H9 (cell line): ENCODE data around the gene SLMAP. TPM values are rescaled to one million over a fixed set of nuclear protein-coding genes. Genes with fewer than 3 reads are reported as not detected.

Experiments
- DNase-seq: peaks from one replicate; pipeline ENCODE4 v3.0.0-alpha.2; 2017
- H2AFZ ChIP-seq: one replicate; pipeline ENCODE4 v1.6.1; 2013; ENCODE audit warnings: mild to moderate bottlenecking, low read length, control low read depth, moderate library complexity
- H2AK5ac ChIP-seq: 2 replicates; pipeline ENCODE4 v1.6.1; 2013; ENCODE audit warnings: low read length, control low read depth, mixed read lengths; ENCODE audit not compliant: insufficient read length
- H2BK120ac ChIP-seq: one replicate; pipeline ENCODE4 v1.6.1; 2013; ENCODE audit warnings: low read depth, mild to moderate bottlenecking, low read length, control low read depth, inconsistent platforms; ENCODE audit not compliant: poor library complexity, severe bottlenecking
- H2BK12ac ChIP-seq: 2 replicates; pipeline ENCODE4 v1.6.1; 2013; ENCODE audit warnings: low read length, control low read depth, mixed read lengths, low read depth; ENCODE audit not compliant: insufficient read length
- H2BK15ac ChIP-seq: 2 replicates; pipeline ENCODE4 v1.6.1; 2013; ENCODE audit warnings: low read depth, low read length, control low read depth
- H2BK20ac ChIP-seq: one replicate; pipeline ENCODE4 v1.6.1; 2013; ENCODE audit warnings: low read depth, mild to moderate bottlenecking, low read length, control low read depth, inconsistent platforms; ENCODE audit not compliant: poor library complexity, severe bottlenecking
- H2BK5ac ChIP-seq: 2 replicates; pipeline ENCODE4 v1.6.1; 2013; ENCODE audit warnings: low read length, control low read depth, mixed read lengths; ENCODE audit not compliant: insufficient read length
- H3K14ac ChIP-seq: 2 replicates; pipeline ENCODE4 v1.6.1; 2013; ENCODE audit warnings: low read length, control low read depth; ENCODE audit not compliant: insufficient read depth
- H3K18ac ChIP-seq: 2 replicates; pipeline ENCODE4 v1.6.1; 2013; ENCODE audit warnings: low read depth, mild to moderate bottlenecking, mixed read lengths, low read length, control low read depth; ENCODE audit not compliant: insufficient read length
- H3K23ac ChIP-seq: 2 replicates; pipeline ENCODE4 v1.6.1; 2013; ENCODE audit warnings: low read length, control low read depth, mixed read lengths, low read depth; ENCODE audit not compliant: insufficient read length
- H3K23me2 ChIP-seq: 2 replicates; pipeline ENCODE4 v1.6.1; 2013; ENCODE audit warnings: low read depth, mild to moderate bottlenecking, mixed read lengths, low read length, control low read depth; ENCODE audit not compliant: insufficient read length, poor library complexity, severe bottlenecking
- H3K27ac ChIP-seq: 2 replicates; pipeline ENCODE4 v1.5.1; 2013; ENCODE audit warnings: low read length, control low read depth, mixed read lengths, low read depth; ENCODE audit not compliant: insufficient read length
- H3K27me3 ChIP-seq: 2 replicates; pipeline ENCODE4 v1.6.1; 2013; ENCODE audit warnings: low read length, control low read depth, inconsistent platforms; ENCODE audit not compliant: insufficient read depth
- H3K4ac ChIP-seq: 2 replicates; pipeline ENCODE4 v1.6.1; 2013; ENCODE audit warnings: low read depth, mild to moderate bottlenecking, control low read depth, inconsistent platforms, low read length, moderate library complexity
- H3K4me1 ChIP-seq: 2 replicates; pipeline ENCODE4 v1.6.1; 2013; ENCODE audit warnings: low read length, control low read depth, inconsistent platforms; ENCODE audit not compliant: insufficient read depth
- H3K4me2 ChIP-seq: 2 replicates; pipeline ENCODE4 v1.6.1; 2013; ENCODE audit warnings: low read length, control low read depth, mixed read lengths; ENCODE audit not compliant: insufficient read length, insufficient read depth
- H3K56ac ChIP-seq: 2 replicates; pipeline ENCODE4 v1.6.1; 2013; ENCODE audit warnings: low read depth, mild to moderate bottlenecking, mixed read lengths, low read length, control low read depth; ENCODE audit not compliant: insufficient read length
- H3K79me1 ChIP-seq: 2 replicates; pipeline ENCODE4 v1.6.1; 2013; ENCODE audit warnings: low read depth, mild to moderate bottlenecking, moderate library complexity, low read length, control low read depth, inconsistent platforms; ENCODE audit not compliant: insufficient read depth, poor library complexity, severe bottlenecking
- H3K79me2 ChIP-seq: 2 replicates; pipeline ENCODE4 v1.6.1; 2013; ENCODE audit warnings: low read length, control low read depth, inconsistent platforms; ENCODE audit not compliant: insufficient read depth
- H3K9ac ChIP-seq: 2 replicates; pipeline ENCODE4 v1.6.1; 2013; ENCODE audit warnings: low read length, control low read depth, mixed read lengths; ENCODE audit not compliant: insufficient read length; ENCODE audit errors: extremely low read depth
- H3K9me3 ChIP-seq: one replicate; pipeline ENCODE4 v1.6.1; 2013; ENCODE audit warnings: low read depth, low read length, inconsistent platforms; ENCODE audit not compliant: control insufficient read depth
- H3T11ph ChIP-seq: one replicate; pipeline ENCODE4 v1.6.1; 2013; ENCODE audit warnings: mild to moderate bottlenecking, low read length, control low read depth, inconsistent platforms
- H4K20me1 ChIP-seq: one replicate; pipeline ENCODE4 v1.6.1; 2013; ENCODE audit not compliant: control insufficient read depth, insufficient read length, insufficient read depth
- H4K5ac ChIP-seq: 2 replicates; pipeline ENCODE4 v1.6.1; 2013; ENCODE audit warnings: low read depth, mild to moderate bottlenecking, mixed read lengths, low read length, control low read depth; ENCODE audit not compliant: insufficient read length
- H4K8ac ChIP-seq: replicated peaks from 2 replicates; pipeline ENCODE4 v1.6.1; 2013; ENCODE audit warnings: low read length, control low read depth, mixed read lengths, low read depth; ENCODE audit not compliant: insufficient read length
- H4K91ac ChIP-seq: 2 replicates; pipeline ENCODE4 v1.6.1; 2013; ENCODE audit warnings: low read depth, mild to moderate bottlenecking, moderate library complexity, mixed read lengths, low read length, control low read depth; ENCODE audit not compliant: insufficient read length
- H3K27ac Mint-ChIP-seq, 3 experiments: 2 replicates in 2 of 3; 3 replicates in 1 of 3; pipeline ENCODE4 v1.8.0; 2020 to 2021; ENCODE audit warnings: mixed read lengths in 3 of 3, mild to moderate bottlenecking in 1 of 3, moderate library complexity in 1 of 3
- H3K27me3 Mint-ChIP-seq: 2 replicates; pipeline ENCODE4 v1.8.0; 2021; ENCODE audit warnings: low read depth, mild to moderate bottlenecking, moderate library complexity, mixed read lengths
- H3K36me3 Mint-ChIP-seq, 3 experiments: 2 replicates in 2 of 3; 3 replicates in 1 of 3; pipeline ENCODE4 v1.8.0; 2020 to 2021; ENCODE audit warnings: low read depth in 3 of 3, mixed read lengths in 3 of 3; ENCODE audit not compliant: insufficient read depth in 1 of 3
- H3K4me1 Mint-ChIP-seq, 2 experiments: 2 replicates each; pipeline ENCODE4 v1.8.0; 2020; ENCODE audit warnings: mixed read lengths in 2 of 2
- H3K4me3 Mint-ChIP-seq, 2 experiments: 2 replicates in 1 of 2; 3 replicates in 1 of 2; pipeline ENCODE4 v1.8.0; 2020 to 2021; ENCODE audit warnings: mild to moderate bottlenecking in 2 of 2, mixed read lengths in 2 of 2, moderate library complexity in 1 of 2
- H3K9me3 Mint-ChIP-seq, 2 experiments: 2 replicates in 1 of 2; 3 replicates in 1 of 2; pipeline ENCODE4 v1.8.0; 2020; ENCODE audit warnings: mild to moderate bottlenecking in 2 of 2, mixed read lengths in 2 of 2, moderate library complexity in 1 of 2
- WGBS: extraction: QIAGEN DNeasy Blood & Tissue Kit; methylation state at CpG from one replicate; pipeline ENCODE4 v1.1.7; 2013; ENCODE audit warnings: missing lambda C conversion rate, low lambda C conversion rate, mixed read lengths; ENCODE audit not compliant: insufficient read length; ENCODE audit errors: extremely low coverage; 5-methylcytosine and 5-hydroxymethylcytosine counted together
- total RNA-seq: library from RNA; stranded (reverse); gene quantifications from 2 replicates; pipeline ENCODE4 v1.2.1, GENCODE V29; 2021
- TF ChIP-seq, protein P1 (sequence below): fragments of 200-600 bp; sonication (generic); conservative IDR thresholded peaks from 3 replicates; pipeline ENCODE4 v1.8.0; 2021; ENCODE audit warnings: antibody characterized with exemption, mild to moderate bottlenecking

The SLMAP gene
- total RNA-seq, 1 experiment from 2014 or later = 65.1 TPM

DNA sequence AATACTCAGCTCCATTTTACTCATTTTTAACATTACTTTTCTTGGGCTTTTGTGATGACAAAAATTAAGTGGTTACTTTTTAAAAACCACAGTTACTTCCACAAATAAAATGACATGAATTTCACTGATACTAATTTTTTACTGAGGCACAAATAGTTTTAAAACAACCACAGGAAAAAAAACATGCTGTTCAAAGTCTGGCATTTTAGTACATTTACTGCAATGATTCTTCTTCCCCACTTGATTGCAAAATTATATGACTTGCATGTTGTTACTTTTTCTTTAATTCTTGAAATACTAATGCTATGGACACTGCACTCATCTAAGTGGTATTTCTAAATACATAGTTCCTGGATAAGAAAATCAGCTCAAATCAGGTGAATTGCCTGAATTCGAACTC is 24.8 kb upstream of the SLMAP start:
- no peaks in the 10 kb centered on the region for H3K36me3 Mint-ChIP-seq
- WGBS = no CpG with 5 or more reads among the region's 1 CpG
- H2AFZ ChIP-seq = no peak overlapping the region

More for the DNA sequence above, 24.8 kb upstream of the SLMAP start:
- Histone ChIP-seq H3K14ac (no peak overlapping the region), H3K79me1 (no peaks in the 10 kb centered on the region), H2AK5ac (no peak overlapping the region), H3K27ac (no peak overlapping the region), H4K91ac (no peak overlapping the region), H3K4me1 (no peaks in the 10 kb centered on the region), H3K79me2 (no peaks in the 10 kb centered on the region), H4K5ac (no peak overlapping the region), H4K8ac (no peak overlapping the region), H3K56ac (no peak overlapping the region), H3K4me2 (no peak overlapping the region), H2BK120ac (no peak overlapping the region), H3T11ph (no peak overlapping the region), H3K23me2 (no peaks in the 10 kb centered on the region), H2BK20ac (no peak overlapping the region), H3K23ac (no peak overlapping the region), H2BK15ac (no peak overlapping the region), H3K18ac (no peak overlapping the region), H3K27me3 (no peaks in the 10 kb centered on the region), H3K9me3 (no peaks in the 10 kb centered on the region), H2BK12ac (no peak overlapping the region), H3K9ac (no peak overlapping the region), H2BK5ac (no peak overlapping the region), H3K4ac (no peak overlapping the region), H4K20me1 (no peaks in the 10 kb centered on the region)
- TF ChIP-seq, protein P1, sequence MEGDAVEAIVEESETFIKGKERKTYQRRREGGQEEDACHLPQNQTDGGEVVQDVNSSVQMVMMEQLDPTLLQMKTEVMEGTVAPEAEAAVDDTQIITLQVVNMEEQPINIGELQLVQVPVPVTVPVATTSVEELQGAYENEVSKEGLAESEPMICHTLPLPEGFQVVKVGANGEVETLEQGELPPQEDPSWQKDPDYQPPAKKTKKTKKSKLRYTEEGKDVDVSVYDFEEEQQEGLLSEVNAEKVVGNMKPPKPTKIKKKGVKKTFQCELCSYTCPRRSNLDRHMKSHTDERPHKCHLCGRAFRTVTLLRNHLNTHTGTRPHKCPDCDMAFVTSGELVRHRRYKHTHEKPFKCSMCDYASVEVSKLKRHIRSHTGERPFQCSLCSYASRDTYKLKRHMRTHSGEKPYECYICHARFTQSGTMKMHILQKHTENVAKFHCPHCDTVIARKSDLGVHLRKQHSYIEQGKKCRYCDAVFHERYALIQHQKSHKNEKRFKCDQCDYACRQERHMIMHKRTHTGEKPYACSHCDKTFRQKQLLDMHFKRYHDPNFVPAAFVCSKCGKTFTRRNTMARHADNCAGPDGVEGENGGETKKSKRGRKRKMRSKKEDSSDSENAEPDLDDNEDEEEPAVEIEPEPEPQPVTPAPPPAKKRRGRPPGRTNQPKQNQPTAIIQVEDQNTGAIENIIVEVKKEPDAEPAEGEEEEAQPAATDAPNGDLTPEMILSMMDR = no peak
- H3K4me3 Mint-ChIP-seq = no peak overlapping the region
- 0 out of 4 replicates have a peak, but pooled peaks cover 0 to 3% of the 10 kb centered on the region in 2 experiments for H3K4me1 Mint-ChIP-seq
- no peaks in the 10 kb centered on the region for H3K27me3 Mint-ChIP-seq
- DNase-seq = no peak
- no peak overlapping the region; a peak in 1 of 7 replicates for H3K27ac Mint-ChIP-seq
- no peaks in the 10 kb centered on the region; a peak in 1 of 5 replicates for H3K9me3 Mint-ChIP-seq
